Prostate gland (tissue), 2 donors: ENCODE data around the gene C2orf69.

ENCODE experiments used
- CTCF ChIP-seq, 4 experiments: fragments of 200-600 bp in 2 of 4; fragments of 450-650 bp in 2 of 4; sonication (generic) in 2 of 4; IDR thresholded peaks; 1 replicate in 3 of 4; 2 replicates in 1 of 4; pipeline ENCODE4 v1.5.1; 2016 to 2019; ENCODE audit warnings: antibody characterized with exemption in 4 of 4, mild to moderate bottlenecking in 2 of 4, moderate library complexity in 2 of 4
- POLR2A ChIP-seq: fragments of 450-650 bp; IDR thresholded peaks from one replicate; pipeline ENCODE4 v1.6.1; 2016; ENCODE audit warnings: antibody characterized with exemption, mild to moderate bottlenecking
- POLR2AphosphoS5 ChIP-seq: sonication (generic); formaldehyde crosslinking; IDR thresholded peaks from one replicate; pipeline ENCODE4 v1.6.1; 2017; ENCODE audit warnings: antibody characterized with exemption

DNA sequence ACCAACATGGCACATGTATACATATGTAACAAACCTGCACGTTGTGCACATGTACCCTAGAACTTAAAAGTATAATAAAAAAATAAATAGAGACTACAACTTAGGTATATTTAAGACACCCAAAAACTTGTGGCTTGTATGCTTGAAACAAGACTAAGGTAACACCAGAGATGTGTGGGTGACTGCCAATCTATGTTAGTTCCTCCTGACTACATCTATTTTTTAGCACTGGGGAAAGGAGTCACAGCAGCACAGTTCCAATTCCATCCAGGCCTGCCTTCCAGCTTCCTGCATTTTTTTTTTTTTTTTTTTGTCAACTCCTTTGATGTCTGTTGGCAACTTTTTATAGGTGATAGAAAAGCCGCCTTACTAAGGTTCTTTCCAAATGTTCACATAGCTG lies 18.2 kb downstream of the C2orf69 start:
- TF ChIP-seq CTCF (IDR thresholded peaks at IDR 0.05) = no peak
- TF ChIP-seq POLR2AphosphoS5 = no peak
- TF ChIP-seq POLR2A = no peak
